Fibroblast of lung (primary cell): ENCODE data around the gene MRPL21.

ENCODE experiments used
- CTCF ChIP-seq, 2 donors: IDR thresholded peaks in 1 of 2; conservative IDR thresholded peaks in 1 of 2; 1 replicate in 1 of 2; 2 replicates in 1 of 2; pipeline ENCODE4 v1.5.1; 2011 to 2012; ENCODE audit warnings: low read length in 2 of 2, control low read depth in 1 of 2, inconsistent platforms in 1 of 2, low read depth in 1 of 2, mild to moderate bottlenecking in 1 of 2
- EZH2 ChIP-seq: IDR thresholded peaks from 2 replicates; pipeline ENCODE4 v1.5.1; 2012; ENCODE audit warnings: low read length, control low read depth, mild to moderate bottlenecking; ENCODE audit errors: missing control alignments

DNA sequence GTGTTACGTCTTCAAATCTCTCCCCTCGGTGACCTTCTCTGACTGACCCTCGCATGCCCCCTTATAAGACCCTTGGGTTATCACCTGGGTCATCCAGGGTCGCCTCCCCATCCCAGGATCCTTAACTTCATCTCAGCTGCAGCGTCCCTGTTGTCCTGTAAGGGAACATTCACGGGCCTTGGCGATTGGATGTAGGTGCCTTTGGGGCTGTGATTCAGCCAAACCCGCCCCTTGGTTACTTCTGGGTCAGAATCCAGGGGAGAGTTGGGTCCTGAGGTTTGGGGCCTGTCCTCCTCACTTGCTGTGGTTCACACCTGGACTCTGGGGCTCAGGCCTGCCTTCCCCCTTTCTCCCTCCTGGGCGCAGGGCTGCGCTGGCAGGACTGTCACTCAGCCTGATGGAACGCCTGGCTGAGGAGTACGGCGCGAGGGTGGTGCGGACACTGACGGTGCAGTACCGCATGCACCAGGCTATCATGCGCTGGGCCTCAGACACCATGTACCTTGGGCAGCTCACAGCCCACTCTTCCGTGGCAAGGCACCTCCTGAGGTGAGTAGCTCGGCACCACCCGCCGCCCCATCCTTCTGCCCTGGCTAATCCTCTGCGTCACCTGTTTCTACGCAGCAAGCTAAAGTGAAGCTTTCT lies 29.4 kb upstream of the MRPL21 start:
- no peak for TF ChIP-seq CTCF (conservative IDR thresholded peaks at IDR 0.05 in 1 of 2, IDR thresholded peaks at IDR 0.05 in 1 of 2; ENCODE audit: low read depth in 1 of 2, low read length in 2 of 2)
- no peak for TF ChIP-seq EZH2
